Coronary artery (tissue), 2 donors: ENCODE results near the gene CARS1.

Experiments
- DNase-seq: peaks from one replicate; pipeline ENCODE4 v3.0.0-alpha.2; 2017; ENCODE audit warnings: low spot score
- H3K27ac ChIP-seq, 2 donors: fragments of 200-600 bp; sonication (generic); one replicate each; pipeline ENCODE4 v1.5.1; 2016 to 2019
- H3K4me3 ChIP-seq: fragments of 200-600 bp; sonication (generic); 2 replicates; pipeline ENCODE4 v1.5.1; 2016; ENCODE audit warnings: mild to moderate bottlenecking, moderate library complexity
- CTCF ChIP-seq: fragments of 200-600 bp; sonication (generic); IDR thresholded peaks from one replicate; pipeline ENCODE4 v1.5.1; 2019; ENCODE audit warnings: antibody characterized with exemption

Gene CARS1

GRCh38 chr11:3004481-3004880 is 52.7 kb downstream of the CARS1 start:
- DNase-seq: no peak
- no peak overlapping the region for H3K27ac ChIP-seq
- no peak for TF ChIP-seq CTCF
- H3K4me3 ChIP-seq: no peak overlapping the region

- TF ChIP-seq CTCF: no peak
- Histone ChIP-seq H3K4me3 (no peak overlapping the region), H3K27ac (no peak overlapping the region)
- peak; percentile 54 for DNase-seq
These were observed 53.6 kb downstream of the CARS1 start for GRCh38 chr11:3003396-3004231.

- Histone ChIP-seq H3K27ac (no peak overlapping the region), H3K4me3 (no peak overlapping the region)
- DNase-seq: peak; percentile 54
- TF ChIP-seq CTCF: no peak
These were observed 54.4 kb downstream of the CARS1 start for GRCh38 chr11:3002871-3003270.

- no peak for TF ChIP-seq CTCF
- H3K4me3 ChIP-seq: no peak overlapping the region
- DNase-seq: peak; percentile 41
- H3K27ac ChIP-seq: no peak overlapping the region
These were observed 54.8 kb downstream of the CARS1 start for GRCh38 chr11:3002351-3002861.

GRCh38 chr11:3001496-3001895 is 55.7 kb downstream of the CARS1 start:
- no peak overlapping the region for H3K4me3 ChIP-seq
- peak; percentile 69 for DNase-seq
- no peak for TF ChIP-seq CTCF
- peak overlapping the region; percentile 65 to 70 for H3K27ac ChIP-seq

GRCh38 chr11:3000032-3000961 is 56.9 kb downstream of the CARS1 start:
- DNase-seq: peak; percentile 72

More at GRCh38 chr11:3000032-3000961, 56.9 kb downstream of the CARS1 start:
- peak overlapping the region; percentile 65 to 70 for H3K27ac ChIP-seq
- no peak overlapping the region for H3K4me3 ChIP-seq
- TF ChIP-seq CTCF: no peak
